Activated T-cell treated with anti-CD3 and anti-CD28 coated beads for 24 hours (primary cell): ENCODE results near the gene RBM5.
"Not testable (repeated sequence)": the region's sequence is repeated elsewhere in the genome, so short reads cannot be mapped to it uniquely, and the experiment has no call there.

ENCODE experiments used
- DNase-seq: peaks from one replicate; pipeline ENCODE4 v3.0.0-alpha.2; 2020; ENCODE audit warnings: low read depth

Gene RBM5

GRCh38 chr3:50088725-50089608, at the start of gene RBM5:
TSS of gene RBM5 (plus strand) at chr3:50088919. CDS start at chr3:50090435, 1,516 bp downstream.
- DNase-seq, result peak; percentile 89

- DNase-seq, result no peak
These were observed 43.7 kb upstream of the RBM5 start for GRCh38 chr3:50044976-50045375.

- no peak for DNase-seq
These were observed 41.3 kb upstream of the RBM5 start for GRCh38 chr3:50047426-50047825.

GRCh38 chr3:50050361-50050760, 38.4 kb upstream of the RBM5 start:
- DNase-seq, result no peak

- DNase-seq, result no peak
These were observed 31.0 kb upstream of the RBM5 start for GRCh38 chr3:50057756-50058155.

GRCh38 chr3:50068134-50068533, 20.6 kb upstream of the RBM5 start:
- no peak for DNase-seq

GRCh38 chr3:50078091-50078490, 10.6 kb upstream of the RBM5 start:
- no peak for DNase-seq

GRCh38 chr3:50078622-50079021, 10.1 kb upstream of the RBM5 start:
- no peak for DNase-seq

GRCh38 chr3:50084951-50085350, 3.8 kb upstream of the RBM5 start:
- DNase-seq, result not testable (repeated sequence)

GRCh38 chr3:50089609-50089945, 858 bp downstream of the RBM5 start:
- DNase-seq, result no peak

- no peak for DNase-seq
These were observed 2.3 kb downstream of the RBM5 start for GRCh38 chr3:50090984-50091383.

GRCh38 chr3:50095352-50095998, 6.8 kb downstream of the RBM5 start:
- DNase-seq, result no peak

- DNase-seq, result no peak
These were observed 11.7 kb downstream of the RBM5 start for GRCh38 chr3:50100386-50100785.

- DNase-seq, result no peak
These were observed 12.5 kb downstream of the RBM5 start for GRCh38 chr3:50100956-50101845.

- no peak for DNase-seq
These were observed 13.8 kb downstream of the RBM5 start for GRCh38 chr3:50102558-50102957.

- DNase-seq, result no peak
These were observed 23.0 kb downstream of the RBM5 start for GRCh38 chr3:50111757-50112156.

- no peak for DNase-seq
These were observed 23.7 kb downstream of the RBM5 start for GRCh38 chr3:50112462-50112861.

GRCh38 chr3:50117120-50117519, 28.4 kb downstream of the RBM5 start:
- no peak for DNase-seq

- no peak for DNase-seq
These were observed 29.5 kb downstream of the RBM5 start for GRCh38 chr3:50118237-50118636.

- no peak for DNase-seq
These were observed 31.1 kb downstream of the RBM5 start for GRCh38 chr3:50119786-50120185.

- no peak for DNase-seq
These were observed 31.8 kb downstream of the RBM5 start for GRCh38 chr3:50120364-50121071.
